Nephron progenitor cell (in vitro differentiated cells): ENCODE data around the gene SP1.

Source experiments
- DNase-seq: peaks from one replicate; pipeline ENCODE4 v3.0.0; 2021
- H3K27ac Mint-ChIP-seq: 2 replicates; pipeline ENCODE4 v1.8.0; 2021; ENCODE audit warnings: mild to moderate bottlenecking, moderate library complexity, mixed read lengths
- H3K27me3 Mint-ChIP-seq: 2 replicates; pipeline ENCODE4 v1.8.0; 2021; ENCODE audit warnings: mild to moderate bottlenecking, low read depth, mixed read lengths; ENCODE audit not compliant: poor library complexity
- H3K36me3 Mint-ChIP-seq: 2 replicates; pipeline ENCODE4 v1.8.0; 2021; ENCODE audit warnings: low read depth, mixed read lengths
- H3K4me1 Mint-ChIP-seq: 2 replicates; pipeline ENCODE4 v1.8.0; 2021; ENCODE audit warnings: mixed read lengths
- H3K4me3 Mint-ChIP-seq: 2 replicates; pipeline ENCODE4 v1.8.0; 2021; ENCODE audit warnings: mild to moderate bottlenecking, moderate library complexity, mixed read lengths
- H3K9me3 Mint-ChIP-seq: 2 replicates; pipeline ENCODE4 v1.8.0; 2021; ENCODE audit warnings: mild to moderate bottlenecking, moderate library complexity, mixed read lengths
- CTCF ChIP-seq: fragments of 200-600 bp; sonication (generic); IDR thresholded peaks from 2 replicates; pipeline ENCODE4 v1.5.0; 2021; ENCODE audit warnings: antibody characterized with exemption

The SP1 gene

GRCh38 chr12:53376747-53377146 is 3.2 kb upstream of the SP1 start:
- no peak for TF ChIP-seq CTCF
- no peak for DNase-seq
- Mint-ChIP-seq H3K36me3 (no peaks in the 10 kb centered on the region), H3K27ac (no peak overlapping the region), H3K4me3 (no peak overlapping the region), H3K9me3 (no peaks in the 10 kb centered on the region), H3K27me3 (no peaks in the 10 kb centered on the region), H3K4me1 (peaks cover 39% of the 10 kb centered on the region)

GRCh38 chr12:53378222-53378621 is 1.8 kb upstream of the SP1 start:
- DNase-seq, result no peak
- H3K27me3 Mint-ChIP-seq, result no peaks in the 10 kb centered on the region
- TF ChIP-seq CTCF, result no peak
- H3K9me3 Mint-ChIP-seq, result no peaks in the 10 kb centered on the region
- H3K36me3 Mint-ChIP-seq, result peaks cover 13% of the 10 kb centered on the region
- H3K27ac Mint-ChIP-seq, result no peak overlapping the region
- peaks cover 43% of the 10 kb centered on the region for H3K4me1 Mint-ChIP-seq
- H3K4me3 Mint-ChIP-seq, result no peak overlapping the region

- Mint-ChIP-seq H3K27ac (no peak overlapping the region), H3K27me3 (no peaks in the 10 kb centered on the region), H3K36me3 (peaks cover 20% of the 10 kb centered on the region), H3K4me3 (no peak overlapping the region), H3K9me3 (no peaks in the 10 kb centered on the region), H3K4me1 (peaks cover 49% of the 10 kb centered on the region)
- TF ChIP-seq CTCF, result no peak
- DNase-seq, result no peak
Observed at GRCh38 chr12:53378724-53379388, 1.1 kb upstream of the SP1 start.

GRCh38 chr12:53379389-53380103 is 430 bp upstream of the SP1 start:
- H3K9me3 Mint-ChIP-seq, result no peaks in the 10 kb centered on the region
- no peak overlapping the region for H3K27ac Mint-ChIP-seq
- DNase-seq, result peak; percentile 89
- peaks cover 50% of the 10 kb centered on the region for H3K4me1 Mint-ChIP-seq
- no peak overlapping the region for H3K4me3 Mint-ChIP-seq
- no peaks in the 10 kb centered on the region for H3K27me3 Mint-ChIP-seq
- H3K36me3 Mint-ChIP-seq, result peaks cover 26% of the 10 kb centered on the region
- TF ChIP-seq CTCF, result no peak

GRCh38 chr12:53380794-53381730 is 1.1 kb downstream of the SP1 start:
- peak; percentile 41 for DNase-seq
- H3K27ac Mint-ChIP-seq, result peak overlapping the region; percentile 98
- H3K27me3 Mint-ChIP-seq, result no peaks in the 10 kb centered on the region
- H3K9me3 Mint-ChIP-seq, result no peaks in the 10 kb centered on the region
- peaks cover 33% of the 10 kb centered on the region for H3K36me3 Mint-ChIP-seq
- no peak for TF ChIP-seq CTCF
- peaks cover 50% of the 10 kb centered on the region for H3K4me1 Mint-ChIP-seq
- H3K4me3 Mint-ChIP-seq, result peak overlapping the region; percentile 93
